GM12874 (cell line): ENCODE data around the gene TSTD1.

ENCODE experiments used
- TF ChIP-seq, protein P1 (sequence below): IDR thresholded peaks from 2 replicates; pipeline ENCODE4 v1.5.1; 2011; ENCODE audit warnings: low read depth, mild to moderate bottlenecking, control low read depth, low read length, moderate library complexity; ENCODE audit not compliant: insufficient read depth

The TSTD1 gene

GRCh38 chr1:161020509-161021164 is 18.1 kb downstream of the TSTD1 start, which contains the start of gene F11R:
Gene F11R (minus strand): TSS chr1:161021152. CDS start chr1:161021073, 79 bp downstream.
- TF ChIP-seq, protein P1, sequence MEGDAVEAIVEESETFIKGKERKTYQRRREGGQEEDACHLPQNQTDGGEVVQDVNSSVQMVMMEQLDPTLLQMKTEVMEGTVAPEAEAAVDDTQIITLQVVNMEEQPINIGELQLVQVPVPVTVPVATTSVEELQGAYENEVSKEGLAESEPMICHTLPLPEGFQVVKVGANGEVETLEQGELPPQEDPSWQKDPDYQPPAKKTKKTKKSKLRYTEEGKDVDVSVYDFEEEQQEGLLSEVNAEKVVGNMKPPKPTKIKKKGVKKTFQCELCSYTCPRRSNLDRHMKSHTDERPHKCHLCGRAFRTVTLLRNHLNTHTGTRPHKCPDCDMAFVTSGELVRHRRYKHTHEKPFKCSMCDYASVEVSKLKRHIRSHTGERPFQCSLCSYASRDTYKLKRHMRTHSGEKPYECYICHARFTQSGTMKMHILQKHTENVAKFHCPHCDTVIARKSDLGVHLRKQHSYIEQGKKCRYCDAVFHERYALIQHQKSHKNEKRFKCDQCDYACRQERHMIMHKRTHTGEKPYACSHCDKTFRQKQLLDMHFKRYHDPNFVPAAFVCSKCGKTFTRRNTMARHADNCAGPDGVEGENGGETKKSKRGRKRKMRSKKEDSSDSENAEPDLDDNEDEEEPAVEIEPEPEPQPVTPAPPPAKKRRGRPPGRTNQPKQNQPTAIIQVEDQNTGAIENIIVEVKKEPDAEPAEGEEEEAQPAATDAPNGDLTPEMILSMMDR: peak; percentile 21; the same call in 1 of the 2 replicates

- TF ChIP-seq, protein P1: no peak
Observed at GRCh38 chr1:161019751-161020495, 18.8 kb downstream of the TSTD1 start.

DNA sequence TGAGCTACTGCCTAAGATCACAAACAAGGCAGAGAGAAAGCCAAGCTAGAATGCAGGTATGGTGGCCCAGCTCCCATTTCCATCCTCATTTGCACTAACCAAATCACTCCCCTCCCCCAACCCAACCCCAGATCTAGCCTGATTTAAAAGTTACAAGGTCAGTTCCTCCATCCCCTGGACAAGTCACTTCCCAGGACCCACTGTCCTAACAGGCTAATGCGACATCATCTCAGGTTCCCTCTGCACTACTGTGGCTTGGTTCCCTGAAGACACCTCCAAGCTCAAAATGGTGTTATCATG is 20.2 kb downstream of the TSTD1 start:
- TF ChIP-seq, protein P1: no peak

DNA sequence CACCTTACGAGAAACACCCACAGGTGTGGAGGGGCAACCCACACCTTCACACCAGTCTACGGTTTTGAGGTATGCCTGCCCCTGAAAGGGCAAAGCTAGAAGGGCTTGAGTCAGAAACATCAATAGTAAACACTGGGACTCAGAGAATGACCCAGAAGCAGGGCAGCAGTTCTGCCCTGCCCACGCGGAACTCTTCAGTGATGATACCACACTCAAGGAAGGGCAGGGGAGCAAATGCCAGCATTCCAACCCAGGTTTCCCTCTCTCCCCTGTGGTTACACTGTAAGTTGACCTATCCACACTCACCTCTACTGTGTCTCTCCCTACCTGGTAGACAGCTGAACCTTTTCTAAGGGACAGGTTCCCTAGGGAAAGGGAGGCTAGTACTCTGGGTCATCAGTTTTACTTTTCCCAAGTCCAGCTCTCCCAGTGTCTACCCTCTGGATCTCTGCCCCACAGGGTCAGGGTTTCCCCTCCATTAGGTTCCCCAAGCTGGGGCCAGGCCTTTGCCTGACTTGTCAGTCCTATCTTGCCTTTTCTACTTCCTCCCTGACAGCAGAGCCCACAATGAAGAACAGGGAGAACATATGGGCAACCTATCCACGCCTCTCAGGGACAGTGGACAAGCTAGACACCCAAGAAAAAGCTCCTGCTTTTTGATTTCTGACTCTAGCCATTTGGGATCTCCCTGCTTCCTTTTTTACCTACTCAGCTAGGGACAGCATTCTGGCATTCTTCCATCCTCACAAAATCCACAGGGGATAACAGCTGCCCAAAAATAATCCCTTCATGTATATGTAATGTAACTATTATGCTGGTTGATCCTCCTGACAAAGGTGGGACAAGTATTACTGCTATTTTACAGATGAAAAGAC is 20.8 kb downstream of the TSTD1 start:
- TF ChIP-seq, protein P1: no peak

GRCh38 chr1:161013488-161014230 is 25.1 kb downstream of the TSTD1 start:
- TF ChIP-seq, protein P1: no peak

GRCh38 chr1:161013131-161013487 is 25.7 kb downstream of the TSTD1 start:
- TF ChIP-seq, protein P1: no peak

- TF ChIP-seq, protein P1: no peak
Observed at GRCh38 chr1:161012420-161012819, 26.3 kb downstream of the TSTD1 start.
